Measurements from ENCODE around the gene BIK. TPM values are rescaled to one million over a fixed set of nuclear protein-coding genes. Genes with fewer than 3 reads are reported as not detected.
A peak's percentile ranks its signal among the peaks of the same experiment; 100 is the strongest.

Gene BIK
- total RNA-seq, 3 donors from 2014 or later (not counting 1 experiment from before 2014, with no cell fraction given) = 0.28 to 1.2 TPM; not detected in 1

GRCh38 chr22:43173976-43174720, 63.6 kb downstream of the BIK start:
- no peaks in the 10 kb centered on the region for H3K9me3 Mint-ChIP-seq
- H3K27me3 Mint-ChIP-seq (ENCODE audit: low read depth in 2 of 2) = no peaks in the 10 kb centered on the region
- no peak overlapping the region for H3K4me3 Mint-ChIP-seq
- H3K4me1 Mint-ChIP-seq = peaks cover 11 to 14% of the 10 kb centered on the region in 2 donors
- H3K36me3 Mint-ChIP-seq = no peaks in the 10 kb centered on the region
- Histone ChIP-seq H3K4me3 (ENCODE audit: low read length) (no peak overlapping the region), H3K36me3 (ENCODE audit: control insufficient read depth, insufficient read depth, low read length) (peaks cover 21% of the 10 kb centered on the region), H3K4me1 (ENCODE audit: control insufficient read depth, insufficient read depth, low read length) (peaks cover 19% of the 10 kb centered on the region), H3K27me3 (ENCODE audit: control insufficient read depth, insufficient read depth, low read length) (no peaks in the 10 kb centered on the region), H3K9me3 (ENCODE audit: control insufficient read depth, insufficient read depth, low read length) (no peaks in the 10 kb centered on the region), H3K27ac (ENCODE audit: low read length) (no peak overlapping the region)
- ATAC-seq (no peak), DNase-seq (no peak)
- intact Hi-C loops (cut with micrococcal nuclease) = no loop called here
- TF ChIP-seq CTCF (IDR thresholded peaks at IDR 0.05) = no peak
- H3K27ac Mint-ChIP-seq = no peak overlapping the region
- WGBS (ENCODE audit: insufficient coverage) = 97% methylated on average over 39 of the region's 39 CpGs

GRCh38 chr22:43174941-43175531, 64.5 kb downstream of the BIK start:
- Histone ChIP-seq H3K27me3 (ENCODE audit: control insufficient read depth, insufficient read depth, low read length) (no peaks in the 10 kb centered on the region), H3K4me1 (ENCODE audit: control insufficient read depth, insufficient read depth, low read length) (peaks cover 18% of the 10 kb centered on the region), H3K27ac (ENCODE audit: low read length) (no peak overlapping the region), H3K9me3 (ENCODE audit: control insufficient read depth, insufficient read depth, low read length) (no peaks in the 10 kb centered on the region), H3K36me3 (ENCODE audit: control insufficient read depth, insufficient read depth, low read length) (peaks cover 27% of the 10 kb centered on the region), H3K4me3 (ENCODE audit: low read length) (no peak overlapping the region)
- H3K9me3 Mint-ChIP-seq = no peaks in the 10 kb centered on the region
- H3K27ac Mint-ChIP-seq = no peak overlapping the region
- no peak for TF ChIP-seq CTCF (IDR thresholded peaks at IDR 0.05)
- H3K4me3 Mint-ChIP-seq = no peak overlapping the region
- intact Hi-C loops (cut with micrococcal nuclease) = no loop called here
- H3K4me1 Mint-ChIP-seq = peaks cover 11 to 14% of the 10 kb centered on the region in 2 donors
- ATAC-seq = no peak
- H3K27me3 Mint-ChIP-seq (ENCODE audit: low read depth in 2 of 2) = no peaks in the 10 kb centered on the region
- 97% methylated on average over 9 of the region's 9 CpGs for WGBS (ENCODE audit: insufficient coverage)
- no peak for DNase-seq
- H3K36me3 Mint-ChIP-seq = no peaks in the 10 kb centered on the region

GRCh38 chr22:43176090-43176489, 65.5 kb downstream of the BIK start:
- peak in 1 of 3 donors; percentile 92 for ATAC-seq
- H3K9me3 ChIP-seq (ENCODE audit: control insufficient read depth, insufficient read depth, low read length) = no peaks in the 10 kb centered on the region
- H3K9me3 Mint-ChIP-seq = no peaks in the 10 kb centered on the region
- H3K27me3 ChIP-seq (ENCODE audit: control insufficient read depth, insufficient read depth, low read length) = no peaks in the 10 kb centered on the region
- peaks cover 7% of the 10 kb centered on the region for H3K4me1 ChIP-seq (ENCODE audit: control insufficient read depth, insufficient read depth, low read length)
- DNase-seq = no peak
- peaks cover 4 to 8% of the 10 kb centered on the region in 2 donors for H3K4me1 Mint-ChIP-seq
- no peaks in the 10 kb centered on the region for H3K27me3 Mint-ChIP-seq (ENCODE audit: low read depth in 2 of 2)
- TF ChIP-seq CTCF (IDR thresholded peaks at IDR 0.05) = no peak
- no peaks in the 10 kb centered on the region for H3K36me3 Mint-ChIP-seq
- no peak overlapping the region for H3K4me3 ChIP-seq (ENCODE audit: low read length)
- 56% methylated on average over 13 of the region's 15 CpGs for WGBS (ENCODE audit: insufficient coverage)
- H3K36me3 ChIP-seq (ENCODE audit: control insufficient read depth, insufficient read depth, low read length) = peaks cover 27% of the 10 kb centered on the region
- H3K4me3 Mint-ChIP-seq = peak overlapping the region; percentile 37
- intact Hi-C loops (cut with micrococcal nuclease) = no loop called here
- H3K27ac Mint-ChIP-seq = peak overlapping the region in 1 of 2 donors; percentile 68
- H3K27ac ChIP-seq (ENCODE audit: low read length) = no peak overlapping the region

All from natural killer cell (primary cell).